Measurements from ENCODE around the gene RNASEH2C.

DNA sequence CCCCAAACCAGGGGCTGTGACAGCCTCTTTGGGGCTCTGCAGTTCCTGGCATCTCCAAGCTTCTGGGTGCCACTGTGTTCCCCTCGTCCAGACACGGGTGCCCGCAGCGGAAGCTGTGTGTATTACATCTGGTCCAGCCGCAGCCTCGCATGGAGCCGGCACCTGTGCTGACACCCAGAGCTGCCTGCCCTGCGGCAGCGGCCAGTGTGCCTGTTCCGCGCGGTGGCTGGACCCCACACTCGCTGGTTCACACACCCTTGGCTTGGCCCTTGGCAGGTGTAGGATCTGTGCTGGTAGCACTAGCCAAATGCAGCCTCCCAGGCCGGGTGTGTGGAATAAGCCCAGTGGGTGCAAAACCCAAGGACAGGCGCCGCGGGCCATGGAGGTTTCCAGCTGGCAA lies 24.5 kb upstream of the RNASEH2C start:
- TF ChIP-seq, protein P1, sequence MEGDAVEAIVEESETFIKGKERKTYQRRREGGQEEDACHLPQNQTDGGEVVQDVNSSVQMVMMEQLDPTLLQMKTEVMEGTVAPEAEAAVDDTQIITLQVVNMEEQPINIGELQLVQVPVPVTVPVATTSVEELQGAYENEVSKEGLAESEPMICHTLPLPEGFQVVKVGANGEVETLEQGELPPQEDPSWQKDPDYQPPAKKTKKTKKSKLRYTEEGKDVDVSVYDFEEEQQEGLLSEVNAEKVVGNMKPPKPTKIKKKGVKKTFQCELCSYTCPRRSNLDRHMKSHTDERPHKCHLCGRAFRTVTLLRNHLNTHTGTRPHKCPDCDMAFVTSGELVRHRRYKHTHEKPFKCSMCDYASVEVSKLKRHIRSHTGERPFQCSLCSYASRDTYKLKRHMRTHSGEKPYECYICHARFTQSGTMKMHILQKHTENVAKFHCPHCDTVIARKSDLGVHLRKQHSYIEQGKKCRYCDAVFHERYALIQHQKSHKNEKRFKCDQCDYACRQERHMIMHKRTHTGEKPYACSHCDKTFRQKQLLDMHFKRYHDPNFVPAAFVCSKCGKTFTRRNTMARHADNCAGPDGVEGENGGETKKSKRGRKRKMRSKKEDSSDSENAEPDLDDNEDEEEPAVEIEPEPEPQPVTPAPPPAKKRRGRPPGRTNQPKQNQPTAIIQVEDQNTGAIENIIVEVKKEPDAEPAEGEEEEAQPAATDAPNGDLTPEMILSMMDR (conservative IDR thresholded peaks at IDR 0.05; ENCODE audit: low read depth, low read length), result no peak
- TF ChIP-seq POLR2A (IDR thresholded peaks at IDR 0.05; ENCODE audit: low read depth, low read length), result no peak
- no peak for TF ChIP-seq MXI1 (IDR thresholded peaks at IDR 0.05; ENCODE audit: borderline replicate concordance, low read depth, low read length)
- TF ChIP-seq, protein P2, sequence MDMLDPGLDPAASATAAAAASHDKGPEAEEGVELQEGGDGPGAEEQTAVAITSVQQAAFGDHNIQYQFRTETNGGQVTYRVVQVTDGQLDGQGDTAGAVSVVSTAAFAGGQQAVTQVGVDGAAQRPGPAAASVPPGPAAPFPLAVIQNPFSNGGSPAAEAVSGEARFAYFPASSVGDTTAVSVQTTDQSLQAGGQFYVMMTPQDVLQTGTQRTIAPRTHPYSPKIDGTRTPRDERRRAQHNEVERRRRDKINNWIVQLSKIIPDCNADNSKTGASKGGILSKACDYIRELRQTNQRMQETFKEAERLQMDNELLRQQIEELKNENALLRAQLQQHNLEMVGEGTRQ (IDR thresholded peaks at IDR 0.05; ENCODE audit: low read depth, low read length), result no peak
- TF ChIP-seq RCOR1 (IDR thresholded peaks at IDR 0.05; ENCODE audit: insufficient replicate concordance, low read length), result no peak
- no peak for TF ChIP-seq RAD21 (IDR thresholded peaks at IDR 0.05; ENCODE audit: low read length)
- TF ChIP-seq MAZ (IDR thresholded peaks at IDR 0.05; ENCODE audit: borderline replicate concordance, low read depth, low read length), result no peak

All from IMR-90 (cell line).